ENCODE measurements around the gene PRKACA. TPM values are rescaled to one million over a fixed set of nuclear protein-coding genes. Genes with fewer than 3 reads are reported as not detected.

PRKACA gene
- total RNA-seq (10 to 100 TPM; 33.6 to 36.6 (median 35.2) TPM), polyA plus RNA-seq (10 to 100 TPM; 43.2 to 59.1 (median 51.3) TPM)

DNA sequence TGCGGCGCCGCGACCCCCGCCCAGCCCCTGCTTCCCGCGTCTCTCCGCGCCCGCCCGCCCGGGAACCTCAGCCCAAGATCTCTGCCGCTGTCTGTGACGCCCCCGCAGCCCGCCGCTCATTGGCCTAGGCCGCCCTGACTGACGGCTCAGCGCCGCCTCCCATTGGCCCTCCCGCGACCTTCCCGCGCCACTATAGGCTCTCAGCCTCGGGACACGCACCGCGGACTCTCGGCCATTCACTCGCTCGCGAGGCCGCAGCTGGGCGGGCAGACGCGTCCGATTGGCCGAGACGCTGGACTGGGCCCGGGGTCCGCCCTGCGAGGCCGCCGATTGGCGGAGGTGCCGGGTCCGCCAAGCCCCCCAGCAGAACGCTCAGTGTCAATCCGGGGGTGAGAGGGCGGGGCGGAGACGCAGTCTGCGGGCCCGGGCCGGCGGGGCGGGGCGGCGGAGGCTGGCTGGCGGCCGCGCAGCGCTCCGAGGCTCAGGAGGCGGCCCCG lies at the start of gene PRKACA:
PRKACA (minus strand) TSS at position 95 of the 497 bp plus-strand sequence. CDS start 215 bp downstream, outside the sequence.
- peak within 1 kb of the TSS; percentile 72 to 99 (median 98) for H3K4me3 ChIP-seq
- DNase-seq, result peak; percentile 100
- 0% methylated on average over 67 of the region's 67 CpGs for WGBS, 2 donors
- intact Hi-C loops (cut with DNase I), result loop anchor here (2.0 kb wide), 1 partner anchor 19 kb away; the partner anchor contains the start of gene ASF1B
- TF ChIP-seq, protein P1, sequence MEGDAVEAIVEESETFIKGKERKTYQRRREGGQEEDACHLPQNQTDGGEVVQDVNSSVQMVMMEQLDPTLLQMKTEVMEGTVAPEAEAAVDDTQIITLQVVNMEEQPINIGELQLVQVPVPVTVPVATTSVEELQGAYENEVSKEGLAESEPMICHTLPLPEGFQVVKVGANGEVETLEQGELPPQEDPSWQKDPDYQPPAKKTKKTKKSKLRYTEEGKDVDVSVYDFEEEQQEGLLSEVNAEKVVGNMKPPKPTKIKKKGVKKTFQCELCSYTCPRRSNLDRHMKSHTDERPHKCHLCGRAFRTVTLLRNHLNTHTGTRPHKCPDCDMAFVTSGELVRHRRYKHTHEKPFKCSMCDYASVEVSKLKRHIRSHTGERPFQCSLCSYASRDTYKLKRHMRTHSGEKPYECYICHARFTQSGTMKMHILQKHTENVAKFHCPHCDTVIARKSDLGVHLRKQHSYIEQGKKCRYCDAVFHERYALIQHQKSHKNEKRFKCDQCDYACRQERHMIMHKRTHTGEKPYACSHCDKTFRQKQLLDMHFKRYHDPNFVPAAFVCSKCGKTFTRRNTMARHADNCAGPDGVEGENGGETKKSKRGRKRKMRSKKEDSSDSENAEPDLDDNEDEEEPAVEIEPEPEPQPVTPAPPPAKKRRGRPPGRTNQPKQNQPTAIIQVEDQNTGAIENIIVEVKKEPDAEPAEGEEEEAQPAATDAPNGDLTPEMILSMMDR (IDR thresholded peaks at IDR 0.05), result no peak
- TF ChIP-seq EP300 (IDR thresholded peaks at IDR 0.05) (no peak), POLR2A (IDR thresholded peaks at IDR 0.05) (peak in 1 of 2 donors; percentile 17), POLR2AphosphoS5 (IDR thresholded peaks at IDR 0.05) (peak; percentile 79 to 91 (median 83))
- no peaks in the 10 kb centered on the region for H3K9me3 ChIP-seq
- H3K4me1 ChIP-seq, result peaks cover 0 to 62% (median 59%) of the 10 kb centered on the region in 4 donors
- peak within 1 kb of the TSS; percentile 97 to 100 (median 100) for H3K27ac ChIP-seq
- no peaks in the 10 kb centered on the region for H3K27me3 ChIP-seq
- no peaks in the 10 kb centered on the region for H3K36me3 ChIP-seq

DNA sequence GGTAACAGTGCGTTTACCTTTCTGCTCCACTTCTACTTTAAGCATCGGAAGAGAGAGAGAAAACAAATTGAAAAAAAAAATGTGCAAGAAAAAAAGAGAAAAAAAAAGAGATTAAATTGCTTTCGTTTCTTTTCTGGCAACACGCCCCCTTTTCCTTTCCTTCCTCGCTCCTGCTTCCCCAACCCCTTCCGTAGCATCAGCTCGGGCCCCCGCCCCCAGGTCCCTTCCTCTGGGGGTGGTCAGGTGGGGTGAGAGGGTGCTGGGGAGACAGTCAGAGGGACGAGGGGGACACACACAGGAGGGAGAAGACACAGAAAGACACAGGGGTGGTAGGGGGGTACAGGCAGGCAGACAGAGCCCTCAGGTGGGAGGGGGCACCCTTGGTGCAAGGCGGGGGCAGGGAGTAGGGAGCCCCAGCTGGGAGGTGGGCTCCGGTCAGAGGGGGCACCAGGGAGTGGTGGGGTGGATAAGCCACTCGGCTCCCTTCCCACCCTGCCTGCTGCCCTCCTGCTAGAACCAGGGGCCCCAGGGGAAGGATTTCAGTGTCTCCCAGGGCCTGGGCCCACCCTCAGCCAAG lies 49.5 kb upstream of the PRKACA start:
- Histone ChIP-seq H3K36me3 (peaks cover 14 to 48% (median 24%) of the 10 kb centered on the region in 4 donors), H3K27me3 (no peaks in the 10 kb centered on the region), H3K4me3 (no peak overlapping the region), H3K9me3 (no peaks in the 10 kb centered on the region), H3K4me1 (peaks cover 0 to 6% (median 0%) of the 10 kb centered on the region in 4 donors), H3K27ac (peak overlapping the region in 2 of 4 donors; percentile 2 to 14)
- 41 to 78% methylated on average over 12 of the region's 12 CpGs for WGBS, 2 donors
- TF ChIP-seq POLR2AphosphoS5 (IDR thresholded peaks at IDR 0.05), result no peak
- TF ChIP-seq, protein P1 (IDR thresholded peaks at IDR 0.05), result no peak
- no peak for TF ChIP-seq POLR2A (IDR thresholded peaks at IDR 0.05)
- no peak for TF ChIP-seq EP300 (IDR thresholded peaks at IDR 0.05)
- intact Hi-C loops (cut with DNase I), result no loop called here
- no peak for DNase-seq

DNA sequence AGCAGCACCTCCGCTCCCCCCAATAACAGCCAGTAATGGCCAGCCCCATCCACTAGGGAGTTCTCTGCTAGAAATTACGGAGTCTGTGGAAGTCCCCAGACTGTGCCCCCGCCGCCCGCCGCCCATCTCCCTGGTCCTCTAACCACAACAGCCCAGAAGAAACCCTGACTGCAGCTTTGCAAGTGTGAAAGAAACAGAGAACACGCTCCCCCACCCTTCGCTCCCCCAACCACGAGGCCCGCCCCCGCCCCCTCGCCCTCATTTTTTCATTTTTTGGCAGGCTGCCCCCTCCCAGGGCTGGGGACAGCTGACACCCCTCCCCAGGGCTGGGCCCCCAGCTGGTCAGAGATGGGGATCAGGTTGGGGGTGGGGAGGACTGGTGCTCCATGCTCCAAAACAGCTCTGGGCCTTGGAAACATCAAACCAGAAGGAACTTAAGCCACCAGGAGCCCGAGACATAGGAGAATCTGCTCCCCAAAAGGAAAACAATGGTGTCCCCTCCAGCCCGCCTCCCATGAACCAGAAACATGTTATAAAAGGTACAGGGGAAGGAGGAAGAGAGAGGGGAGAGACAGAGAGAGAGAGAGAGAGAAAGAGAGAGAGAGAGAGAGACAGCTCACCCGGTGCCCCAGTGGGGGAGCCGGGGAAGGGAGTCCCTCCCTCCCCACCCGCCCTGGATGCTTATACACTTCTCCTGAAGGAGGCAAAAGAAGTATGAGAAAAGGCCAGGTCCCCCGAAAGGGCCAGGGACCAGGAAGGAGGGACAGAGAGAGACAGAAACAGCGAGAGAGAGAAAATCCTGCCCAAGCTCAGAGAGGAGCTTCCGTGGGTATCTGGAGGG lies 48.6 kb upstream of the PRKACA start:
- 50 to 82% methylated on average over 20 of the region's 20 CpGs for WGBS, 2 donors
- peaks cover 9 to 46% (median 22%) of the 10 kb centered on the region in 4 donors for H3K36me3 ChIP-seq

DNA sequence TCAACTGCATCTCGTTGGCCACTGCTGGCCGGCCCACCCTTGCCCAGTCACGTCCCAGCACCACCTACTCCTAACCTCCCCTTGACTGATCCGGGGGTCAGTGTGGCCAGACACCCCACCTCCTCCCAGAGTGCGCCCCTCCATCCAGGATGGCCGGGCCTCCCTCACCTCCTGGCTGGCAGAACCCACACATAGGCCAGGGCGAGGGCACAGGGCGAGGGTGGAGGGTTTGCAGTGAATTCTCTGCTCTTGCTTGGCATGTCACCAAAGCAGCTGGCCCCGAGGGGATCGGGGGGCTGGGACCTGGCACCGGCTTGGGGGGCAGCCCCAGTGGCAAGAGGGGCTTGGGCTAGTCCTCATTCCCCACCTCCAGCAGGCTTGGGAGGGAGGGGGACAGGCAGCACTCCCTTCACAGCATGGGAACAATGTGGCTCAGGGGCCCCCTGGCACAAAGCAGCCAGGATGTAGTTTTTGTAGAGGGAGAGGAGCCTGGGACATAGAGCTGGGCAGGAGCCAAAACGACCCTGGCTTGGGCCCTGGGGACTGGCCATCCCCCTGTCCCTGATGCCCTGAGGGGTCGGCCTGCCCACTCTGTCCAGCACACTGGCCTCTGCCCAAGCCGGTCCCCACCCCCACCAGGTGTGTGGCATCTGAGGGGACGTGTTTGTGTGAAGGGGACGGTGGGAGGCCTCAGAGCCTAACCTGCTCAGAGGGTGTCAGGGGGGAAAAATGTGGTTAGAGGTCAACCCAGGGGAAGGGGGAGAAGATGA lies 47.3 kb upstream of the PRKACA start:
- intact Hi-C loops (cut with DNase I), result no loop called here
- TF ChIP-seq POLR2AphosphoS5 (IDR thresholded peaks at IDR 0.05), result no peak
- TF ChIP-seq, protein P1 (IDR thresholded peaks at IDR 0.05), result no peak
- peaks cover under 1 to 35% (median 15%) of the 10 kb centered on the region in 4 donors for H3K36me3 ChIP-seq

More for the DNA sequence above, 48.6 kb upstream of the PRKACA start:
- H3K27ac ChIP-seq, result peak overlapping the region in 1 of 4 donors; percentile 14
- no peak overlapping the region for H3K4me3 ChIP-seq
- no peak for TF ChIP-seq POLR2AphosphoS5 (IDR thresholded peaks at IDR 0.05)
- TF ChIP-seq, protein P1 (IDR thresholded peaks at IDR 0.05), result no peak
- no peak for TF ChIP-seq EP300 (IDR thresholded peaks at IDR 0.05)
- no peak for TF ChIP-seq POLR2A (IDR thresholded peaks at IDR 0.05)
- H3K27me3 ChIP-seq, result no peaks in the 10 kb centered on the region
- no peak for DNase-seq
- no peaks in the 10 kb centered on the region for H3K9me3 ChIP-seq
- H3K4me1 ChIP-seq, result peaks cover 0 to 6% (median 0%) of the 10 kb centered on the region in 4 donors
- intact Hi-C loops (cut with DNase I), result no loop called here

More for the DNA sequence above, 47.3 kb upstream of the PRKACA start:
- Histone ChIP-seq H3K27me3 (no peaks in the 10 kb centered on the region), H3K4me3 (no peak overlapping the region), H3K9me3 (no peaks in the 10 kb centered on the region), H3K4me1 (peaks cover 0 to 6% (median 0%) of the 10 kb centered on the region in 4 donors), H3K27ac (no peak overlapping the region)
- no peak for DNase-seq
- WGBS, 2 donors, result 84 to 86% methylated on average over 16 of the region's 16 CpGs
